Right lobe of liver (tissue), 6 donors: ENCODE measurements around the gene DDX10. TPM values are rescaled to one million over a fixed set of nuclear protein-coding genes. Genes with fewer than 3 reads are reported as not detected.

Experiments used
- ATAC-seq, 4 donors: fragments of 200-7000 bp; cut with Tn5 transposase; one replicate each; pipeline ENCODE4 v1.9.1; 2020; ENCODE audit warnings: mild to moderate bottlenecking in 4 of 4, moderate library complexity in 4 of 4
- DNase-seq, 3 donors: peaks; one replicate each; pipeline ENCODE4 v3.0.0-alpha.2; 2020
- H3K27ac ChIP-seq, 3 donors: fragments of 200-600 bp; one replicate each; pipeline ENCODE4 v1.8.0; 2022
- H3K27me3 ChIP-seq, 2 donors: fragments of 200-600 bp; one replicate each; pipeline ENCODE4 v1.8.0; 2022
- H3K36me3 ChIP-seq, 4 donors: fragments of 200-600 bp; sonication (generic) in 1 of 4; one replicate each; pipeline versions ENCODE4 v1.5.1 to v1.8.0; 2017 to 2022; ENCODE audit warnings: control low read depth in 1 of 4
- H3K4me1 ChIP-seq, 4 donors: fragments of 200-600 bp; sonication (generic) in 1 of 4; one replicate each; pipeline versions ENCODE4 v1.5.1 to v1.8.0; 2017 to 2022; ENCODE audit warnings: control low read depth in 1 of 4
- H3K4me3 ChIP-seq, 3 donors: fragments of 200-600 bp; one replicate each; pipeline ENCODE4 v1.8.0; 2022
- H3K9me3 ChIP-seq, 4 donors: fragments of 200-600 bp; sonication (generic) in 1 of 4; one replicate each; pipeline versions ENCODE4 v1.5.1 to v1.8.0; 2017 to 2022; ENCODE audit warnings: control low read depth in 1 of 4
- CTCF ChIP-seq, 4 donors: fragments of 200-600 bp in 3 of 4; fragments of 450-650 bp in 1 of 4; IDR thresholded peaks; one replicate each; pipeline versions ENCODE4 v1.5.1 to v1.8.0; 2016 to 2022; ENCODE audit warnings: antibody characterized with exemption in 4 of 4, mild to moderate bottlenecking in 2 of 4
- POLR2A ChIP-seq: fragments of 450-650 bp; IDR thresholded peaks from one replicate; pipeline ENCODE4 v1.6.1; 2017; ENCODE audit warnings: antibody characterized with exemption, mild to moderate bottlenecking
- WGBS: methylation state at CpG from one replicate; pipeline ENCODE4 v1.1.6; 2018; ENCODE audit warnings: low coverage, low lambda C conversion rate; ENCODE audit not compliant: insufficient coverage; ENCODE audit errors: missing lambda C conversion rate; 5-methylcytosine and 5-hydroxymethylcytosine counted together
- intact Hi-C, 2 donors: fragments of 100-400 bp; cut with DNase I; formaldehyde crosslinking; loops; one replicate each; pipeline versions ENCODE4 v1.11.2 to v1.14.1; 2022
- total RNA-seq, 6 experiments: library from RNA; depleted of rRNA in 2 of 6; stranded (reverse); fragments of >200 nt in 2 of 6; fragmentation: NEBNext Ultra II Directional in 3 of 6; extraction: Animal tissue kit (Norgen Biotek cat#: 25700) in 3 of 6; gene quantifications; one replicate each; pipeline versions ENCODE4 v1.1.0 to v1.2.4, GENCODE V29; 2016 to 2023
- donor health status: DM: no; HTN: yes; CAD: no.
- donor health status: DM: no; HTN: no; CAD: no.
- donor health status: DM: no; HTN: no; CAD: no.
- donor health status: DM: no; HTN: yes; CAD: no.
- donor health status: DM: no; HTN: yes; CAD: no.

Gene DDX10
- total RNA-seq, 6 experiments from 2014 or later, result 7.4 to 13.6 (median 11.3) TPM

DNA sequence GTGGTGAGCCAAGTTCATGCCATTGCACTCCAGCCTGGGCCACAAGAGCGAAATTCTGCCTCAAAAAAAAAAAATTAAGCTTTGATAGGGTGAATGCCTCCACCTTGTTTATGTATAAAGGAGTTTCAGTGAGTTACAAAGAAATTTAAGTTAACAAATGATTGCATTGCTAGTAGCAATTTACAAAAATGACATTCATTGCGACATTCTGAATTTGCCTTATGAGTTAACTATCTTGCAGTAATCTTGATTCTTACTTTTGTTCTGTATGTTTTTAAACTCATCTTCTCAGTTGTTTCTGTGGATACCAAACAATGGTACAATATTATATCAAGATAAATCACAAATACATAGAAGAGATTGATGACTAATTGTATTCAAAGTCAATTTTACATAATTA lies 207.0 kb downstream of the DDX10 start:
- intact Hi-C loops, result no loop called here
- DNase-seq (no peak), ATAC-seq (no peak)
- H3K4me3 ChIP-seq, result no peak overlapping the region
- 97% methylated on average over 2 of the region's 2 CpGs for WGBS
- H3K27me3 ChIP-seq, result no peaks in the 10 kb centered on the region
- TF ChIP-seq CTCF (IDR thresholded peaks at IDR 0.05), result no peak
- H3K27ac ChIP-seq, result no peak overlapping the region
- H3K36me3 ChIP-seq, result no peaks in the 10 kb centered on the region
- H3K9me3 ChIP-seq, result no peaks in the 10 kb centered on the region
- H3K4me1 ChIP-seq, result no peaks in the 10 kb centered on the region

DNA sequence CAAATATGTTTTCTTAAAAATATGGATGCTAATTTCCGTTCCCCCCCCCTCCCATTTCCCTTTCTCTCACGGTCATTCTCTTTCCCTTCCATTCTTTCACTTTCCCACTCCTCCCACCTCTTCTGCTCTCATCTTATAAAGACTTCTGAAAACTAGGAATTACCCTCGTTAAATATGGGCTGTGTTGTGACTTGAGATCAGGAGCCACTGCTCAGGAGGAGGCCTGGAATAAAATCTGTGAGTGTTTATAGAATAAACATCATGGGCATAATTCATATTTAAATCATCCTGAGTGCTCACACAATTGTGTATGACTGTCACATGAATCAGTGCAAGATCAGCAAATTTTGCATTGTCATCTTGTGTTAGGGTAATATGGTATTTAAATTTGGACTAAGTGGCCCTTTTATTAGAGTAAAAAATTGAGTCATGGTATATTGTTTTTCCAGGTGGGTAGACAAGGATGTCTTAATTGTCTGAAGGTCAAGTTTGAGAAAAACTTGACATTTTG lies 208.0 kb downstream of the DDX10 start:
- no peak overlapping the region for H3K4me3 ChIP-seq
- H3K4me1 ChIP-seq, result no peaks in the 10 kb centered on the region
- intact Hi-C loops, result no loop called here
- no peak for DNase-seq
- no peaks in the 10 kb centered on the region for H3K9me3 ChIP-seq
- WGBS, result 75% methylated on average over 3 of the region's 3 CpGs
- no peak for ATAC-seq
- H3K36me3 ChIP-seq, result no peaks in the 10 kb centered on the region
- H3K27ac ChIP-seq, result no peak overlapping the region
- TF ChIP-seq CTCF (IDR thresholded peaks at IDR 0.05), result no peak
- no peak for TF ChIP-seq POLR2A
- no peaks in the 10 kb centered on the region for H3K27me3 ChIP-seq

DNA sequence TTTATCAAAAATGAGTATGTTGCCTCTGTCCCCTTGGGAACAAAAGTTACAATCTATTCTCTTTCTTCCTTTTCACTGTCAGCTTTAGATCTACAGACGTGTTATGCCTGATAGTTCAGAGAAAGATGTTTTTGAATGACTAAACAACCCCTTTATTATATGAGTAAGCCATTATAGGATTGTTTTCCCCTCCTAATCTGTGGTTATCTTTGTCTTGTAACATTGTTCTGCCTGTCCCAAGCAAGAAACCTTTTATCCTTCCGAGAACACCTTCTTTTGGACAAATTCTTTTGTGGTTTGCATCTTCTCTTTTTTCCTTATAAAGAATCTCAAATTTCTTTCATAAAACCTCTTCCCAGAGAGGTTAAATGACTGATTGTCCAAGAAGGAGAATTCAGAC lies 208.4 kb downstream of the DDX10 start:
- ATAC-seq (no peak), DNase-seq (no peak)
- no peak for TF ChIP-seq POLR2A
- no peak for TF ChIP-seq CTCF (IDR thresholded peaks at IDR 0.05)
- Histone ChIP-seq H3K4me1 (no peaks in the 10 kb centered on the region), H3K27me3 (no peaks in the 10 kb centered on the region), H3K9me3 (no peaks in the 10 kb centered on the region), H3K27ac (no peak overlapping the region), H3K4me3 (no peak overlapping the region), H3K36me3 (no peaks in the 10 kb centered on the region)
- intact Hi-C loops, result no loop called here
- 63% methylated on average over 2 of the region's 2 CpGs for WGBS

GRCh38 chr11:108873941-108874340 lies 209.1 kb downstream of the DDX10 start:
- Histone ChIP-seq H3K4me3 (no peak overlapping the region), H3K27ac (no peak overlapping the region), H3K27me3 (no peaks in the 10 kb centered on the region), H3K9me3 (no peaks in the 10 kb centered on the region), H3K4me1 (no peaks in the 10 kb centered on the region), H3K36me3 (no peaks in the 10 kb centered on the region)
- TF ChIP-seq POLR2A (no peak), CTCF (IDR thresholded peaks at IDR 0.05) (no peak)
- DNase-seq (no peak), ATAC-seq (no peak)
- 96% methylated on average over 4 of the region's 4 CpGs for whole genome bisulfite sequencing
- intact Hi-C loops, result no loop called here

DNA sequence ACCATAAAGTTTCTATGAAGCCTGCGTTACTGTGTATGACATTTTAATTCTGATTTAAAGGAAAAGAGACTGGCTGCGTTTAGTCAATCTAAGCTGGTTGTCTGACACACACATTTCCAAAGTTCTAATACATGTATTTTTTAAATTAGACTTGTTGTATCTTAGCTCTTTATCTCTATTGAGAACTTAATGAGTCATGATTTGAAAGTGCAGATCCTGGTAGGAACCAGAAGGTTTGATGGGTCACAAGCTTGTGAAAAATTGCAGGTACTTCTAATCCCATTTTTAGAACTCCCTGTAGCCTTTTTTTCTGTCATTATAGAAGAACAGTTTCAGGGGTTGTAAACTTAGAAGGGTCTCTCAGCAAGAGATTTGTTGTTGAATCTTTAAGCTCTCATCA lies 210.3 kb downstream of the DDX10 start:
- no peak for ATAC-seq
- Histone ChIP-seq H3K27ac (no peak overlapping the region), H3K36me3 (no peaks in the 10 kb centered on the region), H3K4me1 (no peaks in the 10 kb centered on the region), H3K27me3 (no peaks in the 10 kb centered on the region), H3K9me3 (no peaks in the 10 kb centered on the region), H3K4me3 (no peak overlapping the region)
- intact Hi-C loops, result no loop called here
- WGBS, result 92% methylated on average over 2 of the region's 2 CpGs
- TF ChIP-seq CTCF (IDR thresholded peaks at IDR 0.05) (no peak), POLR2A (no peak)
- no peak for DNase-seq
